Left lung (tissue), 10 donors: ENCODE measurements around the gene HAGH. TPM values are rescaled to one million over a fixed set of nuclear protein-coding genes. Genes with fewer than 3 reads are reported as not detected.

ENCODE experiments used
- ATAC-seq: fragments of 200-7000 bp; cut with Tn5 transposase; one replicate; pipeline ENCODE4 v1.9.1; 2020; ENCODE audit warnings: moderate library complexity
- DNase-seq, 4 donors: peaks; one replicate each; pipeline ENCODE4 v3.0.0-alpha.2; 2013 to 2020
- H3K27ac ChIP-seq, 2 donors: fragments of 200-600 bp; sonication (generic) in 1 of 2; one replicate each; pipeline versions ENCODE4 v1.5.0 to v1.8.0; 2020 to 2021
- H3K27me3 ChIP-seq, 2 donors: fragments of 200-600 bp; sonication (generic) in 1 of 2; one replicate each; pipeline versions ENCODE4 v1.5.0 to v1.8.0; 2020 to 2021
- H3K36me3 ChIP-seq, 2 donors: fragments of 200-600 bp; sonication (generic) in 1 of 2; one replicate each; pipeline versions ENCODE4 v1.5.0 to v1.8.0; 2020 to 2021
- H3K4me1 ChIP-seq, 2 donors: fragments of 200-600 bp; one replicate each; pipeline ENCODE4 v1.8.0; 2021
- H3K4me3 ChIP-seq, 2 donors: fragments of 200-600 bp; sonication (generic) in 1 of 2; one replicate each; pipeline versions ENCODE4 v1.5.0 to v1.8.0; 2020 to 2021; ENCODE audit warnings: mild to moderate bottlenecking in 1 of 2
- H3K9me3 ChIP-seq, 2 donors: fragments of 200-600 bp; sonication (generic) in 1 of 2; one replicate each; pipeline versions ENCODE4 v1.5.0 to v1.8.0; 2020 to 2021
- CTCF ChIP-seq, 2 donors: fragments of 200-600 bp; sonication (generic) in 1 of 2; IDR thresholded peaks; one replicate each; pipeline versions ENCODE4 v1.5.0 to v1.8.0; 2021; ENCODE audit warnings: antibody characterized with exemption in 2 of 2
- intact Hi-C, 2 donors: fragments of 100-400 bp; cut with DNase I; formaldehyde crosslinking; loops; one replicate each; pipeline versions ENCODE4 v1.11.2 to v1.14.2; 2022
- polyA plus RNA-seq, 6 donors: library from polyadenylated mRNA; unstranded; fragments of 120-200 nt; gene quantifications; one replicate each; pipeline ENCODE4 v1.2.1, GENCODE V29; 2013; ENCODE audit not compliant: insufficient read length in 6 of 6
- total RNA-seq, 2 donors: library from RNA; stranded (reverse); fragmentation: NEBNext Ultra II Directional; extraction: Animal tissue kit (Norgen Biotek cat#: 25700); gene quantifications; one replicate each; pipeline ENCODE4 v1.2.1, GENCODE V29; 2021
- donor health status: DM: no; HTN: yes; CAD: no.
- donor health status: DM: no; HTN: no; CAD: no.

The HAGH gene
- total and polyA plus RNA-seq, 8 donors, result 21.0 to 62.0 (median 26.7) TPM

- TF ChIP-seq CTCF (IDR thresholded peaks at IDR 0.05), result no peak
- no peak overlapping the region for H3K27ac ChIP-seq
- peaks cover 0 to 60% of the 10 kb centered on the region in 2 donors for H3K36me3 ChIP-seq
- DNase-seq, result peak in 1 of 4 donors; percentile 33
- H3K4me1 ChIP-seq, result peaks cover 0 to 7% of the 10 kb centered on the region in 2 donors
- intact Hi-C loops, result no loop called here
- H3K4me3 ChIP-seq, result no peak overlapping the region
- ATAC-seq, result no peak
- no peaks in the 10 kb centered on the region for H3K27me3 ChIP-seq
- no peaks in the 10 kb centered on the region for H3K9me3 ChIP-seq
These were observed 16.1 kb downstream of the HAGH start for GRCh38 chr16:1810536-1810935.

- intact Hi-C loops, result no loop called here
- ATAC-seq, result no peak
- Histone ChIP-seq H3K36me3 (peaks cover 0 to 55% of the 10 kb centered on the region in 2 donors), H3K4me3 (no peak overlapping the region), H3K9me3 (no peaks in the 10 kb centered on the region), H3K27ac (no peak overlapping the region), H3K27me3 (no peaks in the 10 kb centered on the region), H3K4me1 (peaks cover 0 to 7% of the 10 kb centered on the region in 2 donors)
- no peak for TF ChIP-seq CTCF (IDR thresholded peaks at IDR 0.05)
- peak in 1 of 4 donors; percentile 57 for DNase-seq
These were observed 16.5 kb downstream of the HAGH start for GRCh38 chr16:1810106-1810505.

- H3K36me3 ChIP-seq, result peaks cover 0 to 51% of the 10 kb centered on the region in 2 donors
These were observed 17.3 kb downstream of the HAGH start for GRCh38 chr16:1809281-1809801.

GRCh38 chr16:1808691-1809090, 17.9 kb downstream of the HAGH start:
- H3K4me3 ChIP-seq, result no peak overlapping the region
- DNase-seq (peak in 1 of 4 donors; percentile 47), ATAC-seq (no peak)
- no peaks in the 10 kb centered on the region for H3K9me3 ChIP-seq
- H3K36me3 ChIP-seq, result peaks cover 0 to 45% of the 10 kb centered on the region in 2 donors
- H3K27me3 ChIP-seq, result no peaks in the 10 kb centered on the region
- no peak for TF ChIP-seq CTCF (IDR thresholded peaks at IDR 0.05)
- no peak overlapping the region for H3K27ac ChIP-seq
- intact Hi-C loops, result no loop called here
- peaks cover 0 to 7% of the 10 kb centered on the region in 2 donors for H3K4me1 ChIP-seq

More at GRCh38 chr16:1809281-1809801, 17.3 kb downstream of the HAGH start:
- no peaks in the 10 kb centered on the region for H3K27me3 ChIP-seq
- H3K4me1 ChIP-seq, result peaks cover 0 to 7% of the 10 kb centered on the region in 2 donors
- no peak for ATAC-seq
- H3K4me3 ChIP-seq, result no peak overlapping the region
- no peaks in the 10 kb centered on the region for H3K9me3 ChIP-seq
- no peak for TF ChIP-seq CTCF (IDR thresholded peaks at IDR 0.05)
- peak in 1 of 4 donors; percentile 57 for DNase-seq
- intact Hi-C loops, result no loop called here
- no peak overlapping the region for H3K27ac ChIP-seq

- DNase-seq (peak in 1 of 4 donors; percentile 37), ATAC-seq (no peak)
- H3K9me3 ChIP-seq, result no peaks in the 10 kb centered on the region
- intact Hi-C loops, result no loop called here
- H3K27me3 ChIP-seq, result no peaks in the 10 kb centered on the region
- H3K4me1 ChIP-seq, result peaks cover 0 to 2% of the 10 kb centered on the region in 2 donors
- no peak overlapping the region for H3K4me3 ChIP-seq
- no peak for TF ChIP-seq CTCF (IDR thresholded peaks at IDR 0.05)
- H3K36me3 ChIP-seq, result peaks cover 0 to 37% of the 10 kb centered on the region in 2 donors
- H3K27ac ChIP-seq, result no peak overlapping the region
These were observed 19.0 kb downstream of the HAGH start for GRCh38 chr16:1807626-1808025.
